GM20000 (cell line): Measurements from ENCODE around the gene DIP2C.

Source experiments
- DNase-seq: peaks from one replicate; pipeline ENCODE4 v3.0.0; 2012; ENCODE audit warnings: low spot score
- CTCF ChIP-seq: IDR thresholded peaks from 2 replicates; pipeline ENCODE4 v1.5.1; 2012; ENCODE audit warnings: mild to moderate bottlenecking, control low read depth; ENCODE audit errors: extremely low read depth, missing control alignments

Gene DIP2C

GRCh38 chr10:378230-378929 lies 311.1 kb downstream of the DIP2C start:
- TF ChIP-seq CTCF: no peak
- DNase-seq: no peak

- no peak for DNase-seq
- TF ChIP-seq CTCF: no peak
Measured at GRCh38 chr10:377228-377627, 312.2 kb downstream of the DIP2C start.

GRCh38 chr10:375815-376505 lies 313.5 kb downstream of the DIP2C start:
- no peak for DNase-seq
- TF ChIP-seq CTCF: no peak

GRCh38 chr10:374354-374753 lies 315.1 kb downstream of the DIP2C start:
- TF ChIP-seq CTCF: no peak
- no peak for DNase-seq

GRCh38 chr10:373526-374309 lies 315.8 kb downstream of the DIP2C start:
- no peak for DNase-seq
- no peak for TF ChIP-seq CTCF

- no peak for DNase-seq
- no peak for TF ChIP-seq CTCF
Measured at GRCh38 chr10:373015-373414, 316.5 kb downstream of the DIP2C start.

- no peak for DNase-seq
- no peak for TF ChIP-seq CTCF
Measured at GRCh38 chr10:372566-372965, 316.9 kb downstream of the DIP2C start.
